Stimulated activated CD8-positive, alpha-beta memory T cell treated with anti-CD3 and anti-CD28 coated beads, Interleukin-15, amount 100 ng/mL, for 4 hours (primary cell): ENCODE results near the gene KLC3.
A peak's percentile ranks its signal among the peaks of the same experiment; 100 is the strongest.

Experiments used
- DNase-seq, 2 donors: peaks; one replicate each; pipeline ENCODE4 v3.0.0-alpha.2; 2020; ENCODE audit warnings: low read depth in 2 of 2

Gene KLC3

DNA sequence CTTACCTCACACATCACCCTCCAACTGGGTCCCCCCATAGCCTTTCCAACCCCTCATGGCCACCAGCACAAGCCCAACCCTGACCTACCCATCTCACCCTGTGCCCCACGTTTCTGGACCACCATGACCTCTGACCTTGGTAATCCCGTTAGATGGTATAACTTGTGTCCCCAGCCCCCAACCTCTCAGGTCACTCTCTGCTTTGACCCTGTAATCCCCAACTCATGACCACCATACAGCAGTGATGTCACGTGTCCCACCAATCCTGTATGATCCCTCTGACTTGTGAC, 8.5 kb downstream of the KLC3 start:
- DNase-seq, result no peak

DNA sequence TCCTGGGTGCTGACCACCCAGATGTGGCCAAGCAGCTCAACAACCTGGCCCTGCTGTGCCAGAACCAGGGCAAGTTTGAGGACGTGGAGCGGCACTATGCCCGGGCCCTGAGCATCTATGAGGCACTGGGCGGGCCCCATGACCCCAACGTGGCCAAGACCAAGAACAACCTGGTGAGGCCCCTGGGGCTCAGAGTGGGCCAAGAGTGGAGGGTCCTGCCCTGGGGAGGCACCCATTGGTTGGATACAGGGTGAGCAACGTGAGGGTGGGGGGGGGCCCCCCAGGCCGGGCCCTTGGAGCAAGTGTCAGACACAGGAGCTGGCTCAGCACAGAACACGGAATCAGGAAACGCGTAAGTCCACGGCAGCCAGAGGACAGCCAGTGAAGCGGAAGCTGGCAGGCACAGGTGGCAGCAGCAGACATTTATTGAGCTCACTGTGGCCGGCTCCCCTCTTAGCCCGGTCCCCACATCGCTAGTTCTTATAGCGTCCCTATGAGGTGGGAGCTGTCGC, 8.9 kb downstream of the KLC3 start:
- no peak for DNase-seq

DNA sequence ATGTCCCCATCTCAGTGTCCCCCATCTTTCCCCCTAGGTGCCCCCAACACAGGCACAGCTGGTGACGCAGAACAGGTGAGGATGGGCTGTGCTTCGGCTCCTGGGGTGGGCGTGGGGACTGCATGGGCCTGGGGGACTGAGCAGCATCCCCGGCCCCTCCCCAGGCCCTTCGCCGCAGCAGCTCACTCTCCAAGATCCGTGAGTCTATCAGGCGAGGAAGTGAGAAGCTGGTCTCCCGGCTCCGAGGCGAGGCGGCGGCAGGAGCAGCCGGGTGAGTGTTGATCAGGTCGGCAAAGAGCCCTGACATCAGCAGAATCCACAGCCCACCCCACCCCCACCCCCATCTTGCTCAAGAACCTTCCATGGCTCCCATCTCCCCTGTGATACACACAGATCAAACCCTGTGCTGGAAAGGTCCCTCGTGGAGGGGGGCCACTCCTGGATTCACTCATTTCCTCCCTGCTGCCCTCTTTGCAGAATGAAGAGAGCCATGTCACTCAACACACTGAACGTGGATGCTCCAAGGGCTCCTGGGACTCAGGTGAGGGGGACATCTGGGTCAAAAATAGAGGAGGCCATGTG, 10.0 kb downstream of the KLC3 start:
- DNase-seq, result no peak

DNA sequence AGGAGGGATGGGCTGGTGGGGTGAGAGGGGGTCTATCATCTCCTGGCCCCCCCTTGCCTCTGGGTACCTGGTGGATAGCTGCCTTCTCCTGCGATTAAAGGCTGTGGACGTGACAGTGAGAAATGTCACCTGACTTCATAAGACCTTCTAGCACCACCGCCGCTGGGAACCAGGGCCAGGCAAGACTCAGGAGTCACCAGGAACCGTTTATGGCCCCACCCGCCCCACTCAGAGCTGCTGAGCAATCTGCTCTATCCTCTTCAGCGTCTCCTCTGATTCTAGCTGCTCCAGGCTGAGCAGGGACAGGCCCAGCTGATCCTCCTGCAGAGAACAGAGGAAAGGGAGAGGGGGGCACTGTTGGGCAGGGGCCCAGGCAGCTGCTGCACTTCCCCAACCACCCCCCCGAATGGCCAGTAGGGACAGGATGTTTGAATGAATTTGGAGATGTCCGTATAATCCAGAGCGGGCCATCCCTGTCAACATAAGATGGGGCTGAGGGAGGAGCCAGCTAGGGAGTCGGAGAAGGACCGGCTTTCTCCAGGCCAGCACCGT, 10.9 kb downstream of the KLC3 start:
- no peak for DNase-seq

DNA sequence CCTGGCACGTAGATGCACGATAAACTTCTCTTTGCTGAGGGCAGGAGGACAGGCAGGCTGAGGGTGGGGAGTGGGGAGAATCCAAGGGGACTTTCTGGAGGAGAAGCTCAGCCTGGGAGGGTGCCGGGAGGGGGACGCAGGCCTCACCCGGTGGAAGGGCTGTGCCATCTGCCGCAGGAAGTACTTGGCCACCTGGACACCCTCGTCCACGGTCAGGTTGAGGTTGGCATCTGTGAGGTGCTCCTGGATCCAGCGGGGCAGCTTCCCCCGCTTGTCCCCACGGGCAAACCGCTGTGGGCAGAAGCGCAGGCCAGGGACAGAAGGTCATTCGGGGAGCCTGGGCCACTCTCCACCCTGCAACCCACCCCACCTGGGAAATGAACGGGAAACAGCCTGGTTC, 11.5 kb downstream of the KLC3 start:
- DNase-seq, result no peak

DNA sequence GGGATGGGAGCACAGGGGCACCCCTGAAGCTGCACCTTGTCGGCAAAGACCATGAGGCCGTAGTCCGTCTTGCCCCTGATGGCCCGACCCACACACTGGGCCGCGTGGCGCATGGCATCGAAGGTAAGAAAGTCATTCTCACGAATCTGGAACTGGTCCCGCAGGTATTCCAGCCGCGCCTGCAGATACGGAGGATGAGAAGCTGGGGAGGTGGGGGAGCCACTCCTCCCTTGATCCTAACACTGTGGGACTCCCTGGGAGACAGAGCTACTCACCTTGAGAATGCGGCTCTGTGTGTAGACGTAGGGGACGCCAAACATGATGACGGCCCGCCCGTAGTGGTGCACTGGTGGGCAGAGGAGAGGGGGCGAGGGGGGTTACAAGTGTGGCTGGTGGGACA, 11.9 kb downstream of the KLC3 start:
- DNase-seq, result no peak

DNA sequence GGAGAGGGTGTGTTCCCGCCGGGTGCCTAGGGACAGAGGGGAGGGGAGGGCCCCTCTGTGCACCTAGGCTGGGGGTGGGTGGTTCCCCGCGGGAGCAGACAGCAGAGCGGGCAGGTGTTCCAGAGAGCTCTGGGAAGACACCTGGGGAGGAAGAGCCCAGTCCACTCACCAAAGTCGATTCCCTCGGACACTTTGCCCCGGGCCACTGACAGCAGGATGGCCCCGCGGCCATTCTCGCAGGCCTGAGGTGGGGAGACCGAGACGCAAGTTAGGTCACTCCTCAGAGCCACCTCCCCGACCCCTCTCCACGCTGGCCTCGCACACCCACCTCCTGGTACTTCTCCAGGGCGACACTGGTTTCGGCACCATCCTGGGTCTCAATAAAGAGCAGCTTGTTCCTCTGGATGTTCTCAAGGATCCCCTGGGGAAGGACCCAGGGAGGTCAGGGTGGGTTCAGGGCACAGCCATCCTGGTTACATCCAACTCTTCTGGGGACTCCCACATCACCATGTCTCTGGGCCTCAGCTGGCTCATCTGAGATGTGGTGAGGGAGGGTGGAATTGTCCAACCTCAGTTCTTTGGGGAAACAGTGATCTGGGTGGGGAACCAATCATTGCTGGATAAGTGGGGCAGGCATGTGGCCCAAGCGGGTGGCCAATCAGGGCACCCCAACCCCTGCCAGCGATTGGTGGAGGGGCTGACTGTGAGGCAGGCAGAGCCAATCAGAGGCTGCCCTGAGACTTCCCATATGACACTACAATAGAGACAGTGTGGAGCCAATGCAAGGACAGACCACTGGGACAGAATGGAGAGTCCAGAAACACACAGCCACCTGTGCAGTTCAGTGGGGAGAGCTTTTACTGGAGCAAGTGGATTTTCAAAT, 12.6 kb downstream of the KLC3 start:
- no peak for DNase-seq

DNA sequence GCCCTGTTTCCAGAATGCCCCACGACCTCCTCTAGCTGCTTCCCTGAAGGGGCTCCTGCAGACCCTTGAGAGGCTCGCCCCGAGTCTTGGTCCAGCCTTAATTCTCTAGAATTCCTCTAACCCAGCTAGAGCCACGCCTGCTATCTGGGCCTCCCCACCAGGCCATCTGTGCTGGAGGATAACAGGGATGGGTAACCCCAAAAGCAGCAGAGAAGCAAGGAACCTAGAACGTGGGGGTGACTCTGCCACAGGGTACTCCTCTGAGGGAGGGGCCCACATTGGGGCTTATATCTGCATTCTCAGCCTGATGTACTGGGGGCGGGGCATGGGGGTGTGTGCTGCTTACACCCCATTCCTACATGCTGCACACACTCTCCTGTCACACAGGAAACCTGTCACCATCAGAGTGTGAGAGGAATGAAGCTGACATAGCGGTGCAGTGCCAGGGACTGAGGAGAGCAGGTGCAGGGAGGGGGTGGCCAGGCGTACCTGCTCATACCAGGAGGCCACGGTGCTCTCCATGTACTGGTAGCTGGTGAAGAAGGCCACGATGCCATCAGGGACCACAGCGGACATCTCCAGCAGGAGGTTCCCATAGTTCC, 13.8 kb downstream of the KLC3 start:
- no peak for DNase-seq

DNA sequence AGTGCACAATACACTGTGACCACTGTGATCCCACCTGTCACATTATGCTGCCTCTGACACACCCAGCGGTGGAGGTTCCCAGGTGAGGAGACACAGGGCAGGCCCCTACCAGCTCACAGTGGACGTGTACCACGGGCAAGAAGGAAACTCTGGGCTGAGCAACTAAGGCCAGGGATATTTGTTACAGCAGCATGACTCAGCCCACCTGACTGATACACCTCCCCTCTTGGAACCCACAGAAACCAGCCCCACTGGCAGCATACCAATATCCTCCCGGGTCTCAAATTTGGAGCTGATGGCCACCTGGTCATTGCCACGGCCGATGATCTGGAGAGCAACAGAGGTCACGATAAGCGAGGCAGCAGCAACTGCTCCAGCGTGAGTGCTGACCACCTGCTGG, 14.9 kb downstream of the KLC3 start:
- DNase-seq, result no peak

DNA sequence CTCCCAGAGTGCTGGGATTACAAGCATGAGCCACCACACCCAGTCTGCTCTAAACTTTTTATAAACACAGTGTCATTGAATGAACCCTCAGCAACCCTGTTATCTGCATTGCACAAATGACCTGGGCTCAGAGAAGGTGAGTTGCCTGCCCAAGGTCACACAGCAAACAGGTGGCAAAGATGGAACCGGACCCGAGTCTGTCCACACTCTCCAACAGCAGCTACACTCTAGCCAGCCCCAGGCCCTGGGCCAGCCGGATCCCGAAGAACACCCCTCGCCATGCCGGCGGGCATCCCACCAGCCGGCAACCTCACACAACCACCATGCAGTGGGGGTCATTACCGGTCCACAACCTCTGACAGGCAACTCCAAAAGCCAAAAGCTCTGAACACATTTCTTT, 15.4 kb downstream of the KLC3 start:
- DNase-seq, result no peak

DNA sequence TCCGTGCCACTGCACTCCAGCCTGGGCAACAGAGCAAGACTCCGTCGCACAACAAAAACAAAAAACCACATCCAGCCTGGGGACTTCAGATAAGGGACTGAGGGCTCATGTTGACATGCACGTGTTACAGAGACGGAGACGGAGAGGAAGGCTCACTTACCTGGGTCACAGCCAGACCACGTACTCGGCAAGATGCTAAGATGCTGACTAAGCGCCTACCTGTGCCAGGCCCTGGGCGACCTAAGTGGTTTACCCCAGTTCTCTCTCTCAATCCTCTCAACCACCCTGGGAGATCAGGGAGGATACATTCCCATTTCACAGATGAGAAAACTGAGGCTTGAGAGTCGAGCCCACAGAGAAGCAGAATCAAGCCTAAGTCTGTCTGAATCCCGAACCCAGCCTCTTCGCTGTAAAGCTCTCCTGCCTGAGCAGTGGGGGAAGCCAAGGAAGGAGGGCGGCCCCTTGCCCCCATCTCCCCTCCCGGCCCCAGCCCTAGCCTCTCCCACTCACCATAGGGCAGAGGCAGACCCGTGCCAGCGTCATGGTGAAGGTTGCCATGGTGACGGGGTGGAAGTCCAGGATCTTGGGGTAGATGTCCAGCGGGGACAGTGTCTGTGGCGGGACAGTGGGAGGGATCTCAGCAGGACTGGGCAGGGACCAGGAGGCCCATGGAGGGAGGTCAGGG, 16.4 kb downstream of the KLC3 start:
- no peak for DNase-seq

DNA sequence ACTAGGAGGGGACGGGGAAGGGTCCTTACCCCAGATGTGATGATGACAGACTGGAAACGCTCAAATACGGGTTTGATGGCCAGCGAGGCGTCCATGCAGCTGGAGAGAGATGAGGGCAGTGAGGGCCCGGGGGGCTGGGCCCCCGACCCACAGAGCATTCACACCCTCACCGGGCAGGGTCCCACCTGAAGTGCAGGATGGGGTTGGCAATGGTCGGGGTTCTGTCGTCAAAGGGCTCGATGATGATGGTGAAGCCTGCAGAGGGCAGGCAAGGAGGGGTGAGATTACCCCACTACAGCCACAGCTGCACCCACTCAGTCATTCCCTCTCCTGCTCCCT, 16.9 kb downstream of the KLC3 start:
- no peak for DNase-seq

DNA sequence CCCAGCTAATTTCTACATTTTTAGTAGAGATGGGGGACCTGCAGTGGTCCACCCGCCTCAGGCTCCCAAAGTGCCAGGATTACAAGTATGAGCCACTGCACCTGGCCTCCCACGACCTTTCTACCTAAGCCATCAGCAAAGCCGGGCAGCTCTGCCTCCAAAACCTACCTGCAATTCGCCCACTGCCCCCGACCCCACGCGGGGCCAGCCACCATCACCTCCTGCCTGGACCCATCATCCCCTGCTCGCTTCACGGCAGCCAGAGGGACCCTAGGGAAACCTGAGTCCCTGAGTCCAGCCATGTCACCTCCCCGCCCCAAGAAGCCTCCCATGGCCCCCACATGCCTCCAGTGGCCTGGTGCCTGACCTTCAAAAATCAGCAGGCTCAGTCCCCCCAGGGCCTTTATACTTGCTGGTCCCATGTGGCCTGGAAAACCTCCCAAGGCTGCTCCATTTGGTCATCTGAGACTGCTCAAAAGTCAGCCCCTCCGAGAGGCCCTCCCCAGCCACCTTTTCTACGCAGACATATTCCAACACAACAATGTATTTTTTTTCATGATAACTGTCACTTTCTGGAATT, 17.8 kb downstream of the KLC3 start:
- no peak for DNase-seq

DNA sequence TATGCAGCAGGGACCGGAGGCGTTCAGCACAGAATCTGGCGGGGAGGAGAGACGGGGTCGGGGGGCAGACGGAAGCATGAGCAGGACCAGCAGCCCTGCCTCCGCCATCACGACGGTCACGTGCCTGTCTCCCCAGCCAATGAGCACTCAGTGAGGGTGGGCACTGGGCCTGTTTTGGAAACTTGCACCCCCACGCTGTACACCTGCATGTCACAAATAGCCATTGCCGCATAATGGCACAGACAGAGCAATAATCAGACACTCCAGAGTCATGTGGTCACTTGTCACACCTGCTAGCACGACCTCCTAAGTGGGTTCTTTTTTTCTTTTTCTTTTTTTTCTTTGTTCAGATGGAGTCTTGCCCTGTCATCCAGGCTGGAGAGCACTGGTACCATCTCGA, 21.1 kb downstream of the KLC3 start:
- no peak for DNase-seq

DNA sequence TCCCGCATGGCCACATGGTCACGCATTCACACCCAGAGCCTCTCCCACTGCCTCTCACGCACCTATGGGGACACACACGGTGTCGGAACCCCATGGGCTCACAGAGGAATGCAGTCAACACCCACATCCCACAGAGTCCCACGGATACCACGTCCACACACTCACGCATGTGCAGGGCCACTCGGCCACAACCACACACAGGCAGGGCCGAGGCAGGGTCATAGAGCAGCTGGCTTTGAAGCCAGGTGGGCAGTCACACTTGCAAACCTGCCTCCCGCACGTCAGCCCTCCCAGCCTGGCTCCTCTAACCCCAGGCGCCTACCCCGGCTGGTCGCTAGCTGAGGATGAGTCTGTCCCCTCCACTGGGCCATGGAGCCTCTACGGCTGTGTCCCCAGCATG, 21.7 kb downstream of the KLC3 start:
- DNase-seq, result no peak

DNA sequence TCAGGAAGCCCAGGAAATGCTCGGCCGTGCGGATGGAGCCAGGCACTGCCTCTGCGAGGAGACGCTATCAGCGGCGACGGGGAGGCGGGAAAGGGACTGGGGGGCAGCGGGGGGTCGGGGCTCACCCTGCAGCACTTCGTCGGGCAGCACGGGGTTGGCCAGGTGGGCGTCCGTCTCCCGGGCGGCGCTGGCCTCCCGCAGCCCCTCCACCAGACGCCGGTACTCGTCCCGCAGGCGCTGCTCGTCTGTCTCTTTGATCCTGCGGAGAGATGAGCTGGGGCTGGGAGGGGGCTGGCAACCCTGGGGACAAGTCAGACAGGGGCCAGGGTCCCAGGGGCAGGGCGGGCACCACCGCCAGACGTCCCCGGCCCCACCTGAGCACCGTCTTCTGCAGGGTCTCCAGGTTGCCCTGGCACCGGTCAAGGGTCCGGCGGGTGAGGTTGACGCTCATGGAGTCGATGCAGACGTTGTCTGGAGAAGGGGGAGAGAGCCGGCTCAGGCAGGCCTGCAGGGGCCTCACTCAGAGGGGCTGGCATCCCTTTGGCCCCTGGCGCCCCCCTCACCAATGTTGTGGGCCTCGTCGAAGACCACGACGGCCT, 23.4 kb downstream of the KLC3 start:
- DNase-seq, result no peak

DNA sequence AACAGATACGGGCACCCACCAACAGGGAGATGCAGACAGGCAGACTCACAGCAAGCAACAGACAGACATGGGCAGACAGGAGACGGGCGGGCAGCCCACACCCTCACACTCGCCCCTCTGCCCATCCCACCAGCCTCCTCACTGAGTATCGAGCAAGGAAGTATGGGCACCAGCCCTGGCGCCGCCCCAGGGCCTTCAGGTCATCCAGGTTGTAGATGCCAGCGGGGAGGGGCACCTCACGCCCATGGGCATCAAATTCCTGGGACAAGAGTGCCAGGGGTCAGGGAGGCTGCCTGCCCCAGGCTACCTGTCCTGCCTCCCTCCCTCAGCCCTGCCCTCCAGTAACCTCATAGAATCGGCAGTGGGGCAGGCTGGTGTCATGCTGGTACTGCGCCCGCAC, 24.1 kb downstream of the KLC3 start:
- no peak for DNase-seq

DNA sequence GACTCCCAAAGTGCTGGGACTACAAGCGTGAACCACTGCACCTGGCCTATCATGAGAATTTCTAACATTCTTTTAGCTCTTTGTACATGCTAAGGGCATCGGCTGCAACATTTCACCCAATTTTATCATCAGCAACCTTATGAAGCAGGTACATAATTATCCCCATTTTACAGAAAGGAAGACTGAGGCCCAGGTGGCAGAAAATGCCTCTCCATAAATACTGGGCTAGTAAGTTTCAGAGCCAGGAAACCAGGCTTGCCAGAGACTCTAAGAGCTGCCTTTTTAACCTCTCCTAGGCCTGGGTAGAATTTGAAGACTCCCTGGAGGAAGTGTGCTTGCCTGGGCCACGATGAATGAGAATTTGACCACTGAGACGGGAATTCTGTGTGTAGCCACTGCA, 27.6 kb downstream of the KLC3 start:
- DNase-seq, result no peak

DNA sequence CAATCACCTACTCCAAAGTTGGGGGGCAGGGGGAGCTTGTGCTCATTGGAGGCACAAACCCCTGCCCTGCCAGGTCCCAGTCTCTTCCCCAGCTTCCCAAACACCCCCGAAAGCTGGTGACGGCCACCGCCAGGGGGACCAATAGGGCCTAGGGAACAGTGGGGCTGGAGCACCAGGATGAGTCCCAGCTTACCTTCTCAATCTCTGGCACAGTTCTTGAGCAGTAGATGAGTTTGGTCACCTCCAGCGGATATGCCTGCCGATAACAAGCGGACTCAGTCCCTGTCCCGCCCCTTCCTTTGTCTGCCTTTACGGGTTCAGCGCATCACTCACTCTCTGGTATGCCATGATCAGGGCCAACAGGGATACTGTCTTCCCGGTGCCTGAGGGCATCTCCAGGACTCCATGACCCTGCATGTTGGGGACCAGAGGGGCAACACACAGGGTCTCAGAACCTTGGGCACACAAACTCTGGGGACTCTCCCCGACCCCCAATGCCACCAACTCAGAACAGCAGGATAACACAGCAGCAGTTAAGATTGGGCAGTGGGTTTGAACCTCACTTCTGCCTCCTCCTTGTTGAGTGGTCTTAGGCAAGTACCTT, 28.3 kb downstream of the KLC3 start:
- DNase-seq, result no peak

DNA sequence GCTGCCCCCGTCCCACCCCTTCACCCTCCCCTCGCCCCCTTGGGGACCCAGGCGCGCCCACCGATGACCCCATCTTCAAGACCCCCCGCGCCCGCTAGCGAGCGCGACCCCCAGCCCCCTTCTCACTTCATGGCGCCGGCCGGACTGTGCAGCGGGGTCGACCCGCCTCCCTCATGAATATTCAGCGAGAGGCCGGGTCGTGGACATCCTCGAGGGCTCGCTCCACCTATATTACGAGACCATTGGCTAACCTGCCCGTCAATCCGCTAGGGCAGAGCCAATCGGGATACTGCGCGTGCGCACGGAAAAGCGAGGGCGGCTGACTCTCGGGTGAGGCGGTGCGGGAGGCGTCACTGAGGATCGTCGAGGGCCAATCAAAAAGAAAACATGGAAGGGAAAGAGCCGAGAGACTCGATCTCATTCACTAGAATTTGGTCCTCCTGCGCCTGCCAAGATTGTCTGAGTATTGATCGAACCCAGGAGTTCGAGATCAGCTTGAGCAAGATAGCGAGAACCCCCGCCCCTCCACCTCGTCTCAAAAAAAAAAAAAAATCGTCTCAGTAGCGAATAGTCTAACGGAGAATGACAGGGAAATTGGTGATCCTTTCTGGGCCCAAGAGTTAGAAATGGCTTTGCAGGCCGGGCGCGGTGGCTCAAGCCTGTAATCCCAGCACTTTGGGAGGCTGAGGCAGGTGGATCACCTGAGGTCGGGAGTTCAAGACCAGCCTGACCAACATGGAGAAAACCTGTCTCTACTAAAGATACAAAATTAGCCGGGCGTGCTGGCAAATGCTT, 30.1 kb downstream of the KLC3 start, which contains the start of gene ERCC2:
Gene ERCC2, minus strand, starts transcription at position 164 of the 795 bp plus-strand sequence. Its CDS starts 33 bp downstream, at position 131.
- peak; percentile 98 to 99 for DNase-seq
